DOHH2 (cell line): ENCODE data around the gene CCDC171.

Experiments
- EZH2phosphoT487 ChIP-seq: fragments of 200-600 bp; sonication (generic); IDR thresholded peaks from 2 replicates; pipeline ENCODE4 v1.6.1; 2017; ENCODE audit warnings: borderline replicate concordance, mild to moderate bottlenecking, antibody characterized with exemption, low read length, moderate library complexity, mixed read lengths
- TF ChIP-seq, protein P1 (sequence below): fragments of 200-600 bp; sonication (generic); IDR thresholded peaks from one replicate; pipeline ENCODE4 v1.5.1; 2014; ENCODE audit warnings: antibody characterized with exemption, mild to moderate bottlenecking, low read depth, low read length; ENCODE audit not compliant: poor library complexity, severe bottlenecking

DNA sequence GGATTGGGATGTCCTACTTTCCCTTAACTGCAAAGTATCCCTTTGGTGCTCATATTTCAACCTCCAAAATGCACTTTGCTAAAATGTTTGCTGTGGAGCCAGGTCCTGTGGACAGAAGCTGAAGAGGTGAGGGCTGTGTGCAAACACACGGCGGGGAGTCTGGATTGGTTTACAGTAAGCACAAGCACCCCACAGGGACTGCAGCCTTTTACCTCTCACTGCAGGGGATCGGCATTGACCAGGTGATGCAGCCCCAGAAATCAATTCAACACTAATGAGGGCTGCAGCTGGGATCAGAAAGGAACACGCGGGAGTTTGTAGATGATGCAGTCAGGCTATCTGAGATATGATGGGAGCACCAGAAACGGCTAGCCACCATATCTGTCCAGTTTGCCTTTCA is 450.9 kb downstream of the CCDC171 start:
- TF ChIP-seq, protein P1, sequence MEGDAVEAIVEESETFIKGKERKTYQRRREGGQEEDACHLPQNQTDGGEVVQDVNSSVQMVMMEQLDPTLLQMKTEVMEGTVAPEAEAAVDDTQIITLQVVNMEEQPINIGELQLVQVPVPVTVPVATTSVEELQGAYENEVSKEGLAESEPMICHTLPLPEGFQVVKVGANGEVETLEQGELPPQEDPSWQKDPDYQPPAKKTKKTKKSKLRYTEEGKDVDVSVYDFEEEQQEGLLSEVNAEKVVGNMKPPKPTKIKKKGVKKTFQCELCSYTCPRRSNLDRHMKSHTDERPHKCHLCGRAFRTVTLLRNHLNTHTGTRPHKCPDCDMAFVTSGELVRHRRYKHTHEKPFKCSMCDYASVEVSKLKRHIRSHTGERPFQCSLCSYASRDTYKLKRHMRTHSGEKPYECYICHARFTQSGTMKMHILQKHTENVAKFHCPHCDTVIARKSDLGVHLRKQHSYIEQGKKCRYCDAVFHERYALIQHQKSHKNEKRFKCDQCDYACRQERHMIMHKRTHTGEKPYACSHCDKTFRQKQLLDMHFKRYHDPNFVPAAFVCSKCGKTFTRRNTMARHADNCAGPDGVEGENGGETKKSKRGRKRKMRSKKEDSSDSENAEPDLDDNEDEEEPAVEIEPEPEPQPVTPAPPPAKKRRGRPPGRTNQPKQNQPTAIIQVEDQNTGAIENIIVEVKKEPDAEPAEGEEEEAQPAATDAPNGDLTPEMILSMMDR = no peak
- no peak for TF ChIP-seq EZH2phosphoT487
